Anterior cingulate cortex (tissue), 58 donors: ENCODE data around the gene FOXN4.
A peak's percentile ranks its signal among the peaks of the same experiment; 100 is the strongest.
"Not testable (repeated sequence)": the region's sequence is repeated elsewhere in the genome, so short reads cannot be mapped to it uniquely, and the experiment has no call there.

Experiments
- DNase-seq, 58 donors: peaks; one replicate each; lab custom pipeline; 2025; lab: John Stamatoyannopoulos, UW

Gene FOXN4, protein sequence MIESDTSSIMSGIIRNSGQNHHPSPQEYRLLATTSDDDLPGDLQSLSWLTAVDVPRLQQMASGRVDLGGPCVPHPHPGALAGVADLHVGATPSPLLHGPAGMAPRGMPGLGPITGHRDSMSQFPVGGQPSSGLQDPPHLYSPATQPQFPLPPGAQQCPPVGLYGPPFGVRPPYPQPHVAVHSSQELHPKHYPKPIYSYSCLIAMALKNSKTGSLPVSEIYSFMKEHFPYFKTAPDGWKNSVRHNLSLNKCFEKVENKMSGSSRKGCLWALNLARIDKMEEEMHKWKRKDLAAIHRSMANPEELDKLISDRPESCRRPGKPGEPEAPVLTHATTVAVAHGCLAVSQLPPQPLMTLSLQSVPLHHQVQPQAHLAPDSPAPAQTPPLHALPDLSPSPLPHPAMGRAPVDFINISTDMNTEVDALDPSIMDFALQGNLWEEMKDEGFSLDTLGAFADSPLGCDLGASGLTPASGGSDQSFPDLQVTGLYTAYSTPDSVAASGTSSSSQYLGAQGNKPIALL

GRCh38 chr12:109308534-109309380 lies at the start of gene FOXN4:
Gene FOXN4, minus strand, starts transcription at chr12:109309284. Its CDS starts 963 bp downstream, at chr12:109308321.
- DNase-seq: no peak

DNA sequence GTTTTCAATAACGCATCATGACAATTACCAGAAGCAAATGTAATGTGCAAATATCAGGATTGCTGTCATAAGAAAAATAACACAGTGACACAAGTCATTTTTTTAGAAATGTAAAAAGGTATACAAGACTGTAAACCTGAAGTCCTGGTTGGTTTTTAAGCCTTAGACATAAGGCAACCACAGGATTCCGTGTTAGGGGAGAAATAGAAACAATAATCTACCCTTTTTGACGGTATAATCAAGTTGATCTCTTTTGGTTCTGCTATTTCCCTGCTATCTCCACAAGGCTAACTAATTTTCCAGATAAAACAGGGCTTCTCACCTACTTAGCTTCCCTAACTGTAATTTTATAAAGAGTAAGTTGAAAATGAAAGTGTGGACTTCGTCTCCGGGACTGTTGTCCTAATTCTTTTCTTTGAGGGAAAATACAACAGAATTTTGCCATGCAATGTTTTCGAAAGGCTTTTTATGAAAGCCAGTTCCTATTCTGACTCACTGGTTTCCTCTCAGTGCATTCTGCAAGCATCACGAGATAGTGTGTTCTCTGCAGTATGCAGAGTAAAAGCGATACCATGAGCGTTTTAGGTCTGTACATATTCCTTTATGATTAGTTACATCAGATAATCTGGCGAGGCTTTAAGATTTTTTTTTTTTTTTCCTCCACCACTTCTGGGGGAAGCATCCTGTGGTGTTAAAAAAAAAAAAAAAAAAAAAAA lies 49.2 kb upstream of the FOXN4 start:
- DNase-seq: no peak

- no peak for DNase-seq
Measured at GRCh38 chr12:109357032-109357431, 47.9 kb upstream of the FOXN4 start.

DNA sequence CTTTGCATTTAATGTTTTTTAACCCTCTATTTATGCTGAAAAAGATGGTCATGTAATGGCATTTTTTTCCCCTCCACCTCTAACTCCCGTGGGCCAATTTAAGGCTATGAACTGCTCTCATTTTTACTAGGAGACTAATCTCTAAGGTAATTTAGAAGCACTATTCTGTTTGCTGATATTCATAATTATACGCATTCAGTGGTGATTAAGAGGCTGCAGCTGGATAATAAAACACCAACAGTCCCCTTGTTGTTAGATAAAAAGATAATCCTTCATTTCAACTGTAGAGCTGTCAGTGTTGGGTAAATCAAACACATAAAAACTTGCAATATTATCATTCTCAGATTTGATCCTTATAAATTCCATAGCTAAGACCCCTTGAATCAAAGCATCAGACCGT lies 47.5 kb upstream of the FOXN4 start:
- DNase-seq: no peak

DNA sequence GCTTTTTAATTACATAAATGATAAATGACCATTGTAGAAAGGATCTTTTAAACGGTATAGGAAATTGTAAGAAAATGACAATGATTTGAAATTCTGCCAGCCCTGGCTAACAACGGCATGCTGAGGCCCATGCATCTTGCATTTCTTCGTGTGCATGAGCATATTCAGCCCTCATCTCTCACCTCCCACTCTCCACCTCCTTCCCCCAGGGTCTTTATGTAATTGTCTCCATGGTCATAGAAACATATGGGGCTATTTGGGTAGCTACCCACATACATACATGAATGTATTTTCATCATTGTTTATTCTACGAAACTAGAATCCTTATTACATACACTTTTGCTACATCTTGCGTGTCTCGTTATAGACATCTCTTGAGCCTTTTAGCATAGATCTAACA lies 43.1 kb upstream of the FOXN4 start:
- DNase-seq: no peak

GRCh38 chr12:109347589-109347988 lies 38.5 kb upstream of the FOXN4 start, which contains the start of gene MYO1H:
Gene MYO1H, plus strand, starts transcription at chr12:109347900. Its CDS starts 61 bp downstream, at chr12:109347961.
- no peak for DNase-seq

DNA sequence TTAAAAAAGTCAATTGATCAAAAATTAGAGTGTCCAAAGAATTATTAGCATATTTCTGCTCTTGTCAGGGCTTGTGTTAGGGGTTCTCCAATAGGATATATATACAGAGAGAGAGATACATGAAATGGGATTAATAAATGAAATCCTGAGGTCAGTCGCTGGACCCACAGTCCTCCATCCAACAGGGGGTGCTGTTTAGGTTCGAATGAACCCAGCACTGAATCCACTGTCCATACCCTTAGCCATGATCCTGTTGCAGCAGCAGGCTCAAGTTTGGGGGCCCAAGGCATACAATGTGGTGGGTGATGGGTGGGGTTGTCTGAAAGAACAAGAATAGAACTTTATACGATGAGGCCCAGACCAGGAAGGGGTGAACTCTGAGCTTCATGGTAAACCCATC lies 37.8 kb upstream of the FOXN4 start:
- no peak for DNase-seq

- DNase-seq: no peak
Measured at GRCh38 chr12:109345428-109345827, 36.3 kb upstream of the FOXN4 start.

GRCh38 chr12:109343677-109344076 lies 34.6 kb upstream of the FOXN4 start:
- no peak for DNase-seq

DNA sequence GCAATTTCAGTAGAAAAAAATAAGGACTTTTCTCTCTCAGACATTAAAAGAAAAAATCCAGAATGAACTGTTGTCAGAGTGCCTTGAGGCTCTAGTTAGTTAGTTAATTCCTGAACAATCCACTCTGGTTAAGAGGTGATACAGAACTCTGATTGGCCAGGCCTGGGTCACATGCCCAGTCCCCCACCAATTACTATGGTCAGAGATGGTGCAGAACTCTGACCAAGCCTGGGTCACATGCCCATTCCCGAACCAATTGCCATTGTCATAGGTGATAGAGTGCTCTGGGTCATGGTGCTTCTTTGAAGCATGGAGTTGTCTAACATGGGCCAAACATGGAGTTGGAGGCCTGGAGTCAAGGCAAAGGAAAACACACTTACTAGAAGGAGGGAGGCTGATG lies 27.5 kb upstream of the FOXN4 start:
- no peak for DNase-seq

DNA sequence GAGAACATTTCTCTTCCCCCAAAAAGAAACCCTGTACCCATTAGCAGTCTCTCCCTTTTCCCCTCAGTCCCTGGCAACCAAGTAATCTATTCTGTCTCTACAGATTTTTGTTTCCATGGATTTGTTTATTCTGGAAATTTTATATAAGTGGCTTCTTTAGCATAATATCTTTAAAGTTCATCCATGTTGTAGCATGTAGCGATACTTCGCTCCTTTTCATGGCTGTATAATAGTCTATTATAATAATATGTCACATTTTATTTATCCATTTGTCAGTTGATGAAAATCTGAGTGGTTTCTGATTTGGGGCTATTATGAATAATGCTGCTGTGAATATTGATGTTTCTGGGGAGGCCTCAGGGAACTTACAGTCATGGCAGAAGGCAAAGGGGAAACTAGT lies 25.8 kb upstream of the FOXN4 start:
- no peak for DNase-seq

DNA sequence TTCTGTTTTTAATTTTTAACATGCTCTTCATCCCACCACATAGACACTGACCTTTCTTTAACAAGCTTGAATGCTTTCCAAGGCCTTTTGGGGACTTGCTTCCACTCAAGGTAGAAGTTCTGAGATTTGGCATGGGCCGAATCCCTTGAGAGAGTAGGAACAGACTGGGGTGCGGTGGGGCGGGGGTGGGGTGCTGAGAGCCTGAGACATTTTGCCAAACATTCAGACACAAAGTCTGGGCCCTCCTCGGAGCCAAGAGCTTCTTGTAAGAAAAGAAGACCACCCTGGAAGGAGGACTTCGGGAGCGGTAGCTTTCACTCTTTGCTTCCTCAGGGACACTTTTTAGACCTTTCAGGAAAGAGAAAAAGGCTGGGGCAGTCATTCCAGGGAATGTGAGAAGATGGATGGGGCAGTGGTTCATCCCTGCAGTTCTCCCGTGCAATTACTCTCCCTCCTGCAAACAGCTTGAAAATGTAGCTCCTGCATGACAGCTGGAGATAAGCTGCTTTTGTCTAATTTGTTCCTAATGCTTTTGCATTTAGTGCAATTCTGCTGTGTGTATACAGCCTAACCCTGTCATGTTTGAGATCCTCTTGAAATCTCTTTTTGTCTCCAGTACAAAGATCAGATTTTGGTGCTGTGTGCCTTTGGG lies 22.3 kb upstream of the FOXN4 start:
- DNase-seq: no peak

DNA sequence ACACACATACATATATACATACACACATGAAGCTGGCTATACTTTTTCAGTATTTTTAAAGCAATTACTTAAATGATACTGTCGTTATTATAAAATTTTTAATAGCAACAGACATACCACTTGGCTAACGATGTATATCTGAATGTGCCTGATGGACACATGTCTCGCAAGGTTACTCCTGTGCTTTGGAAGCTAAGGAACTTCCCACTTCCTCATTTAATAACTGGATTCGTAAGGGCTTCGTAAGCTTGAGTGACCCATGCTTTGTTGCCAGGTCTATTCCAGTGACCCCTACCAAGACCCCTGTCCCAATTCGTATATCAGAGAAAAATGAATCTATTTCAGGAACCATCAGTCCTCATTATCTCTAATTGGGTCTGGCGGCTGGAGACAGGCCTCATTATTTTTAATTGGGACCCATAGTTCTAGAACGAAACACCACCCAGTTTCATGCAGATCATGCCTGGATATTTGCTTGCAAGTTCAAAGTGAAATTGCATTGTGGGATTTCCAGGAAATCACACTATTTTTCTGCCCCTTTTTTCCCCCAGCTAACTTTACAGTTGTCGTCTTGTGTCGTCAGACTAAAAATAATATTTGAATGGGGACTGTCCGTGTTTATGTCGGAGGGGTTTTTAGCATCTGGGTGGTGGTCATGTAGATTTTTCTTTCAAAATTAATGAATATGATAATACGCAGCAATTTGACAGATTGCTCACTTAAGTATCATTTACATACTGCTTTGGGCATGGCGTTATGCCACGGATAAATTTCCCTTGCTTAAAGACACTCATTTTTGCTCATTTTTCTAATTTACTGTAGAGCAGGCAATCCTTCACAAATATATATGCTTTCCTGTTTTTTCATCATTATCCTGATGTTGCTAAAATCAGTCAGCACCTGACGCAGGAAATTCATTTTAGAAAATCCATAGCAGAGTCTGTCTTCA lies 21.5 kb upstream of the FOXN4 start:
- DNase-seq: peak in 2 of 58 donors; percentile 8 to 9

- no peak for DNase-seq
Measured at GRCh38 chr12:109329686-109330085, 20.6 kb upstream of the FOXN4 start.

GRCh38 chr12:109329003-109329402 lies 19.9 kb upstream of the FOXN4 start:
- no peak for DNase-seq

DNA sequence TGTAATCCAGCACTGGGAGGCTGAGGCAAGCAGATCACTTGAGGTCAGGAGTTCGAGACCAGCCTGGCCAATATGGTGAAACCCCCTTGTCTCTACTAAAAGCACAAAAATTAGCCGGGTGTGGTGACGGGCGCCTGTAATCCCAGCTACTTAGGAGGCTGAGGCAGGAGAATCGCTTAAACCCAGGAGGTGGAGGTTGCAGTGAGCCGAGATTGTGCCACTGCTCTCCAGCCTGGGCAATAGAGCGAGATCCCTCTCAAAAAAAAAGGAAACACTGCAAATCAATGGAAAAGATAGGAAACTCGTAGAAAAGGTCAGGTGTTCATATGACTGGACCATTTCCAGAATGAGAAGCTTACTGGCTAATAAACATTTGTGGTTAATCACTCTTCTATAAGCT lies 12.2 kb upstream of the FOXN4 start:
- not testable (repeated sequence) for DNase-seq

DNA sequence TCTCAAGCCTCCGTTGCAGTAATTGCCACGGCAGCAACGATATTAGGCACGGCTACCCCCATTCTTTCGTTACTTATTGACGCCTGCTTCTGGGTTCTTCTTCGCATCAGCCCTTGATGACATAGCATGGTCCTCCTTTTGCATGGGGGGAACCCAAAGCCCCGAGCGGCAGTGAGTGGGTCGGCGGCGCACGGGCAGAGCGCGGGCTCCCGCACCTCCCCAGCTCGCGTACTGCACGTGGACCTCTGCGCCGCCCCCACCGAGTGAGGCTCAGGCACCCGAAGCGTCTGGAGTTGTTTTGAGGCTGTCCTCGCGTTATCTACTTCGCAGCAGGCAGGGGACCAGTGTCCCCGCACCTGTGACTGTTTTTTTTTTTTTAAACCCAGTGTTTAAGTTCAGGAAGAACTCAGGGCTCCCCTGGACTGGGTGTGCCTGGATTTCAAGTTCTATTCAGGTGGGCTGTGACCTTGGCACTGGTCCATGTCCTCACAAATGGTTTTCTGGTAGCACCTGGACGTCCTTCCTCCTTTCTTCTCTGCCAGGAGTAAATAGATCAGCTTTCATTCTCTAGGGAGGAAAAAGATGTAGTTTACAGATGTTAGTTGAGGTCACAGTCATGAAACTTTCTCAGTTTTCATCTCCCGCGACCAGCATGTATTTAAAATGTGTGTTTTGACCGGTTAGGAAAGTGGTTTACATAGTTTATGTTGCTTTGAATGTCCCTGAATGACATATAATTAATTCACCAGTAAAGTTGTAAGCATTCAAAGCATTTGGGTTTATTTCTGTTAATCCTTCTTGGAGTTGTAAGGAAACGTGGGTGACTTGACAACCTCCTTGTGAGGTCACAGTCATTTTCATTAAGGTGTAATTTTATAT lies 1.4 kb upstream of the FOXN4 start:
- DNase-seq: peak in 1 of 58 donors; percentile 7
